Measurements from ENCODE around the gene TTF1. TPM values are rescaled to one million over a fixed set of nuclear protein-coding genes. Genes with fewer than 3 reads are reported as not detected.

TTF1 gene
- total and polyA plus RNA-seq, 2 of the 13 experiments (the other 11 are each of a cell fraction or from before 2014, with no cell fraction given): 3.4 to 9.8 TPM

- in situ Hi-C loops (cut with HindIII; ENCODE audit: extremely low pct_ligation_motif_present, low pct_unique_long_range_greater_than_20kb): no loop called here
- no peak for TF ChIP-seq SMAD9 (CRISPR knock-in tag; IDR thresholded peaks at IDR 0.05)
- no peak for TF ChIP-seq ZNF781 (CRISPR knock-in tag; IDR thresholded peaks at IDR 0.05; ENCODE audit: borderline replicate concordance, not compliant biosample characterization)
- TF ChIP-seq ZNF343 (CRISPR knock-in tag; IDR thresholded peaks at IDR 0.05): no peak
These were observed 15.9 kb upstream of the TTF1 start for GRCh38 chr9:132422574-132422973.

DNA sequence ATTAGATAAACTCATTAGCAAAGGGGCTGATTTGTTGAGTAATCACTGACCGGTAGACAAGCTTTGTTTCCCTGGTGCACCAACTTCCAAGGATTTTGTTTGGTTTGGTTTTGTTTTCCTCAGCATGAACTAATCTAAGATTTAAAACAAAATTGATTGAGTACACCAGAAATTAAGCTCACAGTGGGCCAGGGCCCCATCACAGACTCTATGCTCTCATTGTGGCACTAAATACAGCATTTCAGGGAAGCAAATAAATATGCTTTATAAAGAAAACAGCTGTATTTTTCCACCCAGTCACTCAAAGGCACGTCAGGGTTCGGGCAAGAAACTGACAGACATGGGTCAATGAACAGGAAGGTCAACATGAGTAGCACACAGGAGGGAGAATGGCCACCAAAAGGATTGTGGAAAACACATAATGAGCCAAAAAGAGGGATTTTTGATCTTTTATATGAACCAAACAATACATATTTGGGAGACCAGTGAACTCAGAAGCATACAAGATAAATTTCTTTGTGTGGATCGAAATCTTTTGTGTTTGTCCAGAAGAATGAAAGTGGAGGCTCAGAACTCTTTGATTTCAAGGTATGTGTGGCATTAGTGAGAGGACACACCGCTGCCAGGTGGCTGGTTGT is 12.2 kb upstream of the TTF1 start:
- no TSS peak for BruUV-seq (replicated peaks)
- ChIA-PET CTCF (ENCODE audit: low intra/inter-chr PET ratio, low total read pairs) (no interaction called here), POLR2A (no interaction called here)
- intact Hi-C loops (cut with micrococcal nuclease; ENCODE audit: unreplicated experiment) (loop anchor here (10.0 kb wide), 1 partner anchor 86 kb away; no protein-coding TSS in a partner anchor), in situ Hi-C loops (cut with HindIII; ENCODE audit: extremely low pct_ligation_motif_present, low pct_unique_long_range_greater_than_20kb) (loop anchor here (10.0 kb wide), 1 partner anchor 86 kb away; no protein-coding TSS in a partner anchor)
- Histone ChIP-seq H3K79me2 (ENCODE audit: insufficient read depth, low read length) (no peaks in the 10 kb centered on the region), H3K4me1 (ENCODE audit: insufficient read depth, low read length) (no peaks in the 10 kb centered on the region), H3K4me2 (ENCODE audit: low read depth, low read length) (no peak overlapping the region), H3K9me3 (ENCODE audit: low read length) (no peaks in the 10 kb centered on the region), H3K36me3 (replicated peaks in 1 of 2; ENCODE audit: control insufficient read depth in 1 of 2, insufficient read depth in 2 of 2, low read length in 2 of 2) (no peaks in the 10 kb centered on the region), H3K27ac (ENCODE audit: extremely low read length, insufficient read depth, low read length) (no peak overlapping the region), H3K27me3 (ENCODE audit: control insufficient read depth in 1 of 2, insufficient read depth in 2 of 2, low read length in 2 of 2) (peaks cover 5 to 67% of the 10 kb centered on the region in 2 experiments; a peak in 3 of 5 replicates), H4K20me1 (ENCODE audit: insufficient read depth, low read length) (0 out of 2 replicates have a peak, but pooled peaks cover 3% of the 10 kb centered on the region), H2AFZ (ENCODE audit: low read length) (no peak overlapping the region), H3K9ac (ENCODE audit: insufficient read depth, low read depth, low read length) (no peak overlapping the region), H3K4me3 (replicated peaks in 1 of 3; ENCODE audit: insufficient read depth in 1 of 3, low read depth in 2 of 3, low read length in 3 of 3) (no peak overlapping the region)
- DNase-seq (ENCODE audit: low spot score) (no peak), ATAC-seq (no peak), FAIRE-seq (no peak)
- 1% methylated on average over 5 of the region's 5 CpGs for WGBS (ENCODE audit: low lambda C conversion rate)
- TF ChIP-seq CBX2 (IDR thresholded peaks at IDR 0.05; ENCODE audit: low read depth, low read length) (peak; percentile 64; the same call in 1 of the 2 replicates), CBX2 (CRISPR knock-in tag; IDR thresholded peaks at IDR 0.05; ENCODE audit: low read depth) (no peak)
- TF ChIP-seq, protein P1, sequence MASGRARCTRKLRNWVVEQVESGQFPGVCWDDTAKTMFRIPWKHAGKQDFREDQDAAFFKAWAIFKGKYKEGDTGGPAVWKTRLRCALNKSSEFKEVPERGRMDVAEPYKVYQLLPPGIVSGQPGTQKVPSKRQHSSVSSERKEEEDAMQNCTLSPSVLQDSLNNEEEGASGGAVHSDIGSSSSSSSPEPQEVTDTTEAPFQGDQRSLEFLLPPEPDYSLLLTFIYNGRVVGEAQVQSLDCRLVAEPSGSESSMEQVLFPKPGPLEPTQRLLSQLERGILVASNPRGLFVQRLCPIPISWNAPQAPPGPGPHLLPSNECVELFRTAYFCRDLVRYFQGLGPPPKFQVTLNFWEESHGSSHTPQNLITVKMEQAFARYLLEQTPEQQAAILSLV (CRISPR knock-in tag; IDR thresholded peaks at IDR 0.05; ENCODE audit: borderline replicate concordance): no peak

More at GRCh38 chr9:132422574-132422973, 15.9 kb upstream of the TTF1 start:
- DNase-seq (ENCODE audit: low spot score) (no peak), FAIRE-seq (no peak), ATAC-seq (no peak; the same call in 2 of the 3 replicates)
- Histone ChIP-seq H3K4me2 (ENCODE audit: low read depth, low read length) (no peak overlapping the region), H3K9me3 (ENCODE audit: low read length) (no peaks in the 10 kb centered on the region), H3K4me3 (replicated peaks in 1 of 3; ENCODE audit: insufficient read depth in 1 of 3, low read depth in 2 of 3, low read length in 3 of 3) (no peak overlapping the region), H4K20me1 (ENCODE audit: insufficient read depth, low read length) (no peaks in the 10 kb centered on the region), H3K9ac (ENCODE audit: insufficient read depth, low read depth, low read length) (no peak overlapping the region), H3K36me3 (replicated peaks in 1 of 2; ENCODE audit: control insufficient read depth in 1 of 2, insufficient read depth in 2 of 2, low read length in 2 of 2) (no peaks in the 10 kb centered on the region), H3K27me3 (ENCODE audit: control insufficient read depth in 1 of 2, insufficient read depth in 2 of 2, low read length in 2 of 2) (peaks cover 8 to 77% of the 10 kb centered on the region in 2 experiments), H3K27ac (ENCODE audit: extremely low read length, insufficient read depth, low read length) (no peak overlapping the region), H3K79me2 (ENCODE audit: insufficient read depth, low read length) (no peaks in the 10 kb centered on the region), H2AFZ (ENCODE audit: low read length) (no peak overlapping the region), H3K4me1 (ENCODE audit: insufficient read depth, low read length) (no peaks in the 10 kb centered on the region)
- intact Hi-C loops (cut with micrococcal nuclease; ENCODE audit: unreplicated experiment): no loop called here
- CTCF ChIA-PET (ENCODE audit: low intra/inter-chr PET ratio, low total read pairs): no interaction called here
- 0% methylated on average over 2 of the region's 5 CpGs for WGBS (ENCODE audit: low lambda C conversion rate)
- POLR2A ChIA-PET: no interaction called here
- BruUV-seq (replicated peaks): no TSS peak

Data from HepG2 (cell line).